Measurements from ENCODE around the gene NCK1.
A peak's percentile ranks its signal among the peaks of the same experiment; 100 is the strongest.
"Not testable (repeated sequence)": the region's sequence is repeated elsewhere in the genome, so short reads cannot be mapped to it uniquely, and the experiment has no call there.

NCK1 gene

DNA sequence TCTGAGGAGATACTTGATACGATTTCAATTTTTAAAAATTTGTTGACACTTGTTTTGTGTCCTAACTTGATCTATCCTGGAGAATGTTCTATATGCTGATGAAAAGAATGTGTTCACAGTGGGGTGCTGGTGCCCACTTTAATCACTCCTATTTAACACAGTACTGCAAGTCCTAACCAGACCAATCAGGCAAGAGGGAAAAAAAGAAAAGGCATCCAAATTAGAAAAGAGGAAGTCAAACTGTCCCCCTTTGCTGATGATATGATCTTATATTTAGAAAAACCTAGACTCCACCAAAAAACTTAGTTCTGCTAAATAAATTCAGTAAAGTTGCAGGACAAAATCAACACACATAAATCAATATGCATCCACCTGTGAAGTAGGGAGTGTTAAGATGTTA lies 40.5 kb downstream of the NCK1 start:
- H3K27me3 ChIP-seq (ENCODE audit: insufficient read depth, poor library complexity, severe bottlenecking); H3K4me3 ChIP-seq (replicated peaks; ENCODE audit: insufficient read depth, low read length); DNase-seq (ENCODE audit: low read depth in 1 of 2, low spot score in 1 of 2); H3K27ac ChIP-seq (replicated peaks): not testable (repeated sequence)
- peak; percentile 88 for TF ChIP-seq SPI1 (IDR thresholded peaks at IDR 0.05; ENCODE audit: borderline replicate concordance, low read depth)

DNA sequence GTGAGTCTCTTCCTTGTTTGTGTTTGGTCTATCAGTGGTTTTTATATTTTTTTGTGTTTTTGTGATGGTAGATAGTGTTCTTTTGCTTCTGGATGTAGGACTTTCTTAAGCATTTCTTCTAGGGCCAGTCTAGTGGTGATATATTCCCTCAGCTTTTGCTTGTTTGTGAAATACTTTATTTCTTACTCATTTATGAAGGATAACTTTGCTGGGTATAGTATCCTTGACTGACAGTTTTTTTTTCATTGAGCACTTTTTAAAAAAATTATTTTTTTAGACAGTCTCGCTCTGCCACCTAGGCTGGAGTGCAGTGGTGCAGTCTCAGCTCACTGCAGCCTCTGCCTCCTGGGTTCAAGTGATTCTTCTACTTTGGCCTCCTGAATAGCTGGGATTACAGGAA lies 41.9 kb downstream of the NCK1 start:
- TF ChIP-seq POLR2AphosphoS5 (IDR thresholded peaks at IDR 0.05; ENCODE audit: low read depth): no peak
- TF ChIP-seq SPI1 (IDR thresholded peaks at IDR 0.05; ENCODE audit: borderline replicate concordance, low read depth): no peak
- TF ChIP-seq, protein P1, sequence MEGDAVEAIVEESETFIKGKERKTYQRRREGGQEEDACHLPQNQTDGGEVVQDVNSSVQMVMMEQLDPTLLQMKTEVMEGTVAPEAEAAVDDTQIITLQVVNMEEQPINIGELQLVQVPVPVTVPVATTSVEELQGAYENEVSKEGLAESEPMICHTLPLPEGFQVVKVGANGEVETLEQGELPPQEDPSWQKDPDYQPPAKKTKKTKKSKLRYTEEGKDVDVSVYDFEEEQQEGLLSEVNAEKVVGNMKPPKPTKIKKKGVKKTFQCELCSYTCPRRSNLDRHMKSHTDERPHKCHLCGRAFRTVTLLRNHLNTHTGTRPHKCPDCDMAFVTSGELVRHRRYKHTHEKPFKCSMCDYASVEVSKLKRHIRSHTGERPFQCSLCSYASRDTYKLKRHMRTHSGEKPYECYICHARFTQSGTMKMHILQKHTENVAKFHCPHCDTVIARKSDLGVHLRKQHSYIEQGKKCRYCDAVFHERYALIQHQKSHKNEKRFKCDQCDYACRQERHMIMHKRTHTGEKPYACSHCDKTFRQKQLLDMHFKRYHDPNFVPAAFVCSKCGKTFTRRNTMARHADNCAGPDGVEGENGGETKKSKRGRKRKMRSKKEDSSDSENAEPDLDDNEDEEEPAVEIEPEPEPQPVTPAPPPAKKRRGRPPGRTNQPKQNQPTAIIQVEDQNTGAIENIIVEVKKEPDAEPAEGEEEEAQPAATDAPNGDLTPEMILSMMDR (IDR thresholded peaks at IDR 0.05; ENCODE audit: insufficient read depth, low read length): no peak
- TF ChIP-seq, protein P2, sequence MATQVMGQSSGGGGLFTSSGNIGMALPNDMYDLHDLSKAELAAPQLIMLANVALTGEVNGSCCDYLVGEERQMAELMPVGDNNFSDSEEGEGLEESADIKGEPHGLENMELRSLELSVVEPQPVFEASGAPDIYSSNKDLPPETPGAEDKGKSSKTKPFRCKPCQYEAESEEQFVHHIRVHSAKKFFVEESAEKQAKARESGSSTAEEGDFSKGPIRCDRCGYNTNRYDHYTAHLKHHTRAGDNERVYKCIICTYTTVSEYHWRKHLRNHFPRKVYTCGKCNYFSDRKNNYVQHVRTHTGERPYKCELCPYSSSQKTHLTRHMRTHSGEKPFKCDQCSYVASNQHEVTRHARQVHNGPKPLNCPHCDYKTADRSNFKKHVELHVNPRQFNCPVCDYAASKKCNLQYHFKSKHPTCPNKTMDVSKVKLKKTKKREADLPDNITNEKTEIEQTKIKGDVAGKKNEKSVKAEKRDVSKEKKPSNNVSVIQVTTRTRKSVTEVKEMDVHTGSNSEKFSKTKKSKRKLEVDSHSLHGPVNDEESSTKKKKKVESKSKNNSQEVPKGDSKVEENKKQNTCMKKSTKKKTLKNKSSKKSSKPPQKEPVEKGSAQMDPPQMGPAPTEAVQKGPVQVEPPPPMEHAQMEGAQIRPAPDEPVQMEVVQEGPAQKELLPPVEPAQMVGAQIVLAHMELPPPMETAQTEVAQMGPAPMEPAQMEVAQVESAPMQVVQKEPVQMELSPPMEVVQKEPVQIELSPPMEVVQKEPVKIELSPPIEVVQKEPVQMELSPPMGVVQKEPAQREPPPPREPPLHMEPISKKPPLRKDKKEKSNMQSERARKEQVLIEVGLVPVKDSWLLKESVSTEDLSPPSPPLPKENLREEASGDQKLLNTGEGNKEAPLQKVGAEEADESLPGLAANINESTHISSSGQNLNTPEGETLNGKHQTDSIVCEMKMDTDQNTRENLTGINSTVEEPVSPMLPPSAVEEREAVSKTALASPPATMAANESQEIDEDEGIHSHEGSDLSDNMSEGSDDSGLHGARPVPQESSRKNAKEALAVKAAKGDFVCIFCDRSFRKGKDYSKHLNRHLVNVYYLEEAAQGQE (IDR thresholded peaks at IDR 0.05; ENCODE audit: insufficient replicate concordance, low read depth): no peak
- TF ChIP-seq GABPA (IDR thresholded peaks at IDR 0.05; ENCODE audit: low read depth): no peak
- no peak overlapping the region for H3K27ac ChIP-seq (replicated peaks)
- H3K4me3 ChIP-seq (replicated peaks; ENCODE audit: insufficient read depth, low read length): no peak overlapping the region
- DNase-seq (ENCODE audit: low read depth in 1 of 2, low spot score in 1 of 2): no peak
- no peaks in the 10 kb centered on the region for H3K27me3 ChIP-seq (ENCODE audit: insufficient read depth, poor library complexity, severe bottlenecking)

DNA sequence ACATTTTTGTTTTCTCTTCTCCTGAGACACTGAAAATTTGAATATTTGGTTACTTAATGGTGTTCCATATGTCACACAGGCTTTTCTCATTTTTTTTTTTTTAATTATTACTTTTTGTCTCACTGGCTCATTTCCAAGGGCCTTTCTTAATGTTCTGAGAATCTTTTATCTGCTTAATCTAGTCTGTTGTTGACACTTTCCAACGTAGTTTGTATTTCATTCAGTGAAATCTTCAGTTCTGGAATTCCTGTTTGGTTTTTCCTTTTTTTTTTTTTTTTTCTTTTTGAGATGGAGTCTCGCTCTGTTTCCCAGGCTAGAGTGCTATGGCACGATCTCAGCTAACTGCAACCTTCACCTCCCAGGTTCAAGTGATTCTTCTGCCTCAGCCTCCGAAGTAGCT lies 42.7 kb downstream of the NCK1 start:
- Histone ChIP-seq H3K27ac (replicated peaks) (no peak overlapping the region), H3K4me3 (replicated peaks; ENCODE audit: insufficient read depth, low read length) (no peak overlapping the region), H3K27me3 (ENCODE audit: insufficient read depth, poor library complexity, severe bottlenecking) (no peaks in the 10 kb centered on the region)
- TF ChIP-seq POLR2AphosphoS5 (IDR thresholded peaks at IDR 0.05; ENCODE audit: low read depth) (no peak), SPI1 (IDR thresholded peaks at IDR 0.05; ENCODE audit: borderline replicate concordance, low read depth) (no peak), GABPA (IDR thresholded peaks at IDR 0.05; ENCODE audit: low read depth) (no peak)
- TF ChIP-seq, protein P1 (IDR thresholded peaks at IDR 0.05; ENCODE audit: insufficient read depth, low read length): no peak
- TF ChIP-seq, protein P2 (IDR thresholded peaks at IDR 0.05; ENCODE audit: insufficient replicate concordance, low read depth): no peak
- no peak for DNase-seq (ENCODE audit: low read depth in 1 of 2, low spot score in 1 of 2)

DNA sequence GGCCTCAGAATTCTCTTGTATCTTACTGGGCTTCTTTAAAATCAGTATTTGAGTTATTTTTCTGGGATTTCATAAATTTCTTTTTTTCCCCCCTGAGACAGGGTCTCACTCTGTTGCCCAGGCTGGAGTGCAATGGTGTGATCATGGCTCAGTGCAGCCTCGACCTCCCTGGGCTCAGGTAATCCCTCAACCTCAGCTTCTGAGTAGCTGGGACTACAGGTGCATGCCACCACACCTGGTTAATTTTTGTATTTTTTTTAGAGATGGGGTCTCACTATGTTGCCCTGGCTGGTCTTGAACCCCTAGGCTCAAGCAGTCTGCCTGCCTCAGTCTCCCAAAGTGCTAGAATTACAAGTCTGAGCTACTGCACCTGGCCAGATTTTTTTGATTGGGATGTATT lies 43.5 kb downstream of the NCK1 start:
- H3K4me3 ChIP-seq (replicated peaks; ENCODE audit: insufficient read depth, low read length): no peak overlapping the region
- TF ChIP-seq, protein P2 (IDR thresholded peaks at IDR 0.05; ENCODE audit: insufficient replicate concordance, low read depth): no peak
- TF ChIP-seq, protein P1 (IDR thresholded peaks at IDR 0.05; ENCODE audit: insufficient read depth, low read length): no peak
- TF ChIP-seq GABPA (IDR thresholded peaks at IDR 0.05; ENCODE audit: low read depth): no peak
- TF ChIP-seq POLR2AphosphoS5 (IDR thresholded peaks at IDR 0.05; ENCODE audit: low read depth): no peak
- TF ChIP-seq SPI1 (IDR thresholded peaks at IDR 0.05; ENCODE audit: borderline replicate concordance, low read depth): no peak
- DNase-seq (ENCODE audit: low read depth in 1 of 2, low spot score in 1 of 2): no peak
- no peak overlapping the region for H3K27ac ChIP-seq (replicated peaks)
- no peaks in the 10 kb centered on the region for H3K27me3 ChIP-seq (ENCODE audit: insufficient read depth, poor library complexity, severe bottlenecking)
